H9 (cell line): ENCODE data around the gene VANGL2. TPM values are rescaled to one million over a fixed set of nuclear protein-coding genes. Genes with fewer than 3 reads are reported as not detected.
"Not testable (repeated sequence)": the region's sequence is repeated elsewhere in the genome, so short reads cannot be mapped to it uniquely, and the experiment has no call there.

Experiments
- DNase-seq: peaks from one replicate; pipeline ENCODE4 v3.0.0-alpha.2; 2017
- H2AFZ ChIP-seq: one replicate; pipeline ENCODE4 v1.6.1; 2013; ENCODE audit warnings: mild to moderate bottlenecking, low read length, control low read depth, moderate library complexity
- H2AK5ac ChIP-seq: 2 replicates; pipeline ENCODE4 v1.6.1; 2013; ENCODE audit warnings: low read length, control low read depth, mixed read lengths; ENCODE audit not compliant: insufficient read length
- H2BK120ac ChIP-seq: one replicate; pipeline ENCODE4 v1.6.1; 2013; ENCODE audit warnings: low read depth, mild to moderate bottlenecking, low read length, control low read depth, inconsistent platforms; ENCODE audit not compliant: poor library complexity, severe bottlenecking
- H2BK12ac ChIP-seq: 2 replicates; pipeline ENCODE4 v1.6.1; 2013; ENCODE audit warnings: low read length, control low read depth, mixed read lengths, low read depth; ENCODE audit not compliant: insufficient read length
- H2BK15ac ChIP-seq: 2 replicates; pipeline ENCODE4 v1.6.1; 2013; ENCODE audit warnings: low read depth, low read length, control low read depth
- H2BK20ac ChIP-seq: one replicate; pipeline ENCODE4 v1.6.1; 2013; ENCODE audit warnings: low read depth, mild to moderate bottlenecking, low read length, control low read depth, inconsistent platforms; ENCODE audit not compliant: poor library complexity, severe bottlenecking
- H2BK5ac ChIP-seq: 2 replicates; pipeline ENCODE4 v1.6.1; 2013; ENCODE audit warnings: low read length, control low read depth, mixed read lengths; ENCODE audit not compliant: insufficient read length
- H3K14ac ChIP-seq: 2 replicates; pipeline ENCODE4 v1.6.1; 2013; ENCODE audit warnings: low read length, control low read depth; ENCODE audit not compliant: insufficient read depth
- H3K18ac ChIP-seq: 2 replicates; pipeline ENCODE4 v1.6.1; 2013; ENCODE audit warnings: low read depth, mild to moderate bottlenecking, mixed read lengths, low read length, control low read depth; ENCODE audit not compliant: insufficient read length
- H3K23ac ChIP-seq: 2 replicates; pipeline ENCODE4 v1.6.1; 2013; ENCODE audit warnings: low read length, control low read depth, mixed read lengths, low read depth; ENCODE audit not compliant: insufficient read length
- H3K23me2 ChIP-seq: 2 replicates; pipeline ENCODE4 v1.6.1; 2013; ENCODE audit warnings: low read depth, mild to moderate bottlenecking, mixed read lengths, low read length, control low read depth; ENCODE audit not compliant: insufficient read length, poor library complexity, severe bottlenecking
- H3K27ac ChIP-seq: 2 replicates; pipeline ENCODE4 v1.5.1; 2013; ENCODE audit warnings: low read length, control low read depth, mixed read lengths, low read depth; ENCODE audit not compliant: insufficient read length
- H3K27me3 ChIP-seq: 2 replicates; pipeline ENCODE4 v1.6.1; 2013; ENCODE audit warnings: low read length, control low read depth, inconsistent platforms; ENCODE audit not compliant: insufficient read depth
- H3K4ac ChIP-seq: 2 replicates; pipeline ENCODE4 v1.6.1; 2013; ENCODE audit warnings: low read depth, mild to moderate bottlenecking, control low read depth, inconsistent platforms, low read length, moderate library complexity
- H3K4me1 ChIP-seq: 2 replicates; pipeline ENCODE4 v1.6.1; 2013; ENCODE audit warnings: low read length, control low read depth, inconsistent platforms; ENCODE audit not compliant: insufficient read depth
- H3K4me2 ChIP-seq: 2 replicates; pipeline ENCODE4 v1.6.1; 2013; ENCODE audit warnings: low read length, control low read depth, mixed read lengths; ENCODE audit not compliant: insufficient read length, insufficient read depth
- H3K56ac ChIP-seq: 2 replicates; pipeline ENCODE4 v1.6.1; 2013; ENCODE audit warnings: low read depth, mild to moderate bottlenecking, mixed read lengths, low read length, control low read depth; ENCODE audit not compliant: insufficient read length
- H3K79me1 ChIP-seq: 2 replicates; pipeline ENCODE4 v1.6.1; 2013; ENCODE audit warnings: low read depth, mild to moderate bottlenecking, moderate library complexity, low read length, control low read depth, inconsistent platforms; ENCODE audit not compliant: insufficient read depth, poor library complexity, severe bottlenecking
- H3K79me2 ChIP-seq: 2 replicates; pipeline ENCODE4 v1.6.1; 2013; ENCODE audit warnings: low read length, control low read depth, inconsistent platforms; ENCODE audit not compliant: insufficient read depth
- H3K9ac ChIP-seq: 2 replicates; pipeline ENCODE4 v1.6.1; 2013; ENCODE audit warnings: low read length, control low read depth, mixed read lengths; ENCODE audit not compliant: insufficient read length; ENCODE audit errors: extremely low read depth
- H3K9me3 ChIP-seq: one replicate; pipeline ENCODE4 v1.6.1; 2013; ENCODE audit warnings: low read depth, low read length, inconsistent platforms; ENCODE audit not compliant: control insufficient read depth
- H3T11ph ChIP-seq: one replicate; pipeline ENCODE4 v1.6.1; 2013; ENCODE audit warnings: mild to moderate bottlenecking, low read length, control low read depth, inconsistent platforms
- H4K20me1 ChIP-seq: one replicate; pipeline ENCODE4 v1.6.1; 2013; ENCODE audit not compliant: control insufficient read depth, insufficient read length, insufficient read depth
- H4K5ac ChIP-seq: 2 replicates; pipeline ENCODE4 v1.6.1; 2013; ENCODE audit warnings: low read depth, mild to moderate bottlenecking, mixed read lengths, low read length, control low read depth; ENCODE audit not compliant: insufficient read length
- H4K8ac ChIP-seq: replicated peaks from 2 replicates; pipeline ENCODE4 v1.6.1; 2013; ENCODE audit warnings: low read length, control low read depth, mixed read lengths, low read depth; ENCODE audit not compliant: insufficient read length
- H4K91ac ChIP-seq: 2 replicates; pipeline ENCODE4 v1.6.1; 2013; ENCODE audit warnings: low read depth, mild to moderate bottlenecking, moderate library complexity, mixed read lengths, low read length, control low read depth; ENCODE audit not compliant: insufficient read length
- H3K27ac Mint-ChIP-seq, 3 experiments: 2 replicates in 2 of 3; 3 replicates in 1 of 3; pipeline ENCODE4 v1.8.0; 2020 to 2021; ENCODE audit warnings: mixed read lengths in 3 of 3, mild to moderate bottlenecking in 1 of 3, moderate library complexity in 1 of 3
- H3K27me3 Mint-ChIP-seq: 2 replicates; pipeline ENCODE4 v1.8.0; 2021; ENCODE audit warnings: low read depth, mild to moderate bottlenecking, moderate library complexity, mixed read lengths
- H3K36me3 Mint-ChIP-seq, 3 experiments: 2 replicates in 2 of 3; 3 replicates in 1 of 3; pipeline ENCODE4 v1.8.0; 2020 to 2021; ENCODE audit warnings: low read depth in 3 of 3, mixed read lengths in 3 of 3; ENCODE audit not compliant: insufficient read depth in 1 of 3
- H3K4me1 Mint-ChIP-seq, 2 experiments: 2 replicates each; pipeline ENCODE4 v1.8.0; 2020; ENCODE audit warnings: mixed read lengths in 2 of 2
- H3K4me3 Mint-ChIP-seq, 2 experiments: 2 replicates in 1 of 2; 3 replicates in 1 of 2; pipeline ENCODE4 v1.8.0; 2020 to 2021; ENCODE audit warnings: mild to moderate bottlenecking in 2 of 2, mixed read lengths in 2 of 2, moderate library complexity in 1 of 2
- H3K9me3 Mint-ChIP-seq, 2 experiments: 2 replicates in 1 of 2; 3 replicates in 1 of 2; pipeline ENCODE4 v1.8.0; 2020; ENCODE audit warnings: mild to moderate bottlenecking in 2 of 2, mixed read lengths in 2 of 2, moderate library complexity in 1 of 2
- WGBS: extraction: QIAGEN DNeasy Blood & Tissue Kit; methylation state at CpG from one replicate; pipeline ENCODE4 v1.1.7; 2013; ENCODE audit warnings: missing lambda C conversion rate, low lambda C conversion rate, mixed read lengths; ENCODE audit not compliant: insufficient read length; ENCODE audit errors: extremely low coverage; 5-methylcytosine and 5-hydroxymethylcytosine counted together
- total RNA-seq: library from RNA; stranded (reverse); gene quantifications from 2 replicates; pipeline ENCODE4 v1.2.1, GENCODE V29; 2021

The VANGL2 gene
- total RNA-seq, 1 experiment from 2014 or later = 58.5 TPM

- no CpG with 5 or more reads among the region's 4 CpGs for WGBS
- H2AK5ac ChIP-seq, H3K4me3 Mint-ChIP-seq: not testable (repeated sequence)
Observed at GRCh38 chr1:160388406-160388805, 12.0 kb upstream of the VANGL2 start.

More at GRCh38 chr1:160388406-160388805, 12.0 kb upstream of the VANGL2 start:
- H2BK15ac ChIP-seq, H3K56ac ChIP-seq, H4K5ac ChIP-seq, H3K27ac Mint-ChIP-seq, H3K27me3 ChIP-seq, H3K18ac ChIP-seq, H3T11ph ChIP-seq, H3K4ac ChIP-seq, H3K9ac ChIP-seq, H3K23me2 ChIP-seq, H3K14ac ChIP-seq, H4K8ac ChIP-seq, H4K20me1 ChIP-seq, H3K79me2 ChIP-seq, H2BK5ac ChIP-seq, H3K36me3 Mint-ChIP-seq, H3K9me3 ChIP-seq, H3K4me1 Mint-ChIP-seq, H3K27ac ChIP-seq, H3K4me2 ChIP-seq, H3K9me3 Mint-ChIP-seq, H3K79me1 ChIP-seq, H2BK12ac ChIP-seq, H3K23ac ChIP-seq, H2BK120ac ChIP-seq, H2BK20ac ChIP-seq, H4K91ac ChIP-seq, H3K4me1 ChIP-seq, DNase-seq, H2AFZ ChIP-seq: not testable (repeated sequence)
- peaks cover 10% of the 10 kb centered on the region for H3K27me3 Mint-ChIP-seq
